Upper lobe of left lung (tissue), 4 donors: ENCODE results near the gene CTDP1.

Experiments used
- CTCF ChIP-seq, 6 experiments: fragments of 450-650 bp in 4 of 6; fragments of 200-600 bp in 2 of 6; sonication (generic) in 2 of 6; IDR thresholded peaks; one replicate each; pipeline ENCODE4 v1.5.1; 2016 to 2019; ENCODE audit warnings: antibody characterized with exemption in 6 of 6
- EP300 ChIP-seq, 4 donors: sonication (generic); formaldehyde crosslinking; IDR thresholded peaks; one replicate each; pipeline ENCODE4 v1.5.1; 2017; ENCODE audit warnings: antibody characterized with exemption in 4 of 4, control low read depth in 2 of 4
- POLR2A ChIP-seq, 4 donors: fragments of 450-650 bp; IDR thresholded peaks; one replicate each; pipeline ENCODE4 v1.5.1; 2016 to 2017; ENCODE audit warnings: antibody characterized with exemption in 4 of 4, mild to moderate bottlenecking in 2 of 4
- POLR2AphosphoS5 ChIP-seq, 2 donors: sonication (generic); formaldehyde crosslinking; IDR thresholded peaks; one replicate each; pipeline ENCODE4 v1.5.1; 2017; ENCODE audit warnings: antibody characterized with exemption in 2 of 2

- TF ChIP-seq POLR2A (IDR thresholded peaks at IDR 0.05): no peak
- no peak for TF ChIP-seq POLR2AphosphoS5 (IDR thresholded peaks at IDR 0.05)
- no peak for TF ChIP-seq CTCF (IDR thresholded peaks at IDR 0.05)
- TF ChIP-seq EP300 (IDR thresholded peaks at IDR 0.05): no peak
Observed at GRCh38 chr18:79800371-79801180, 121.0 kb downstream of the CTDP1 start.
